Fibroblast of pulmonary artery (primary cell): Measurements from ENCODE around the gene ANKRD39.
A peak's percentile ranks its signal among the peaks of the same experiment; 100 is the strongest.
"Not testable (repeated sequence)": the region's sequence is repeated elsewhere in the genome, so short reads cannot be mapped to it uniquely, and the experiment has no call there.

ENCODE experiments used
- DNase-seq: peaks from one replicate; pipeline ENCODE4 v3.0.0-alpha.2; 2010; ENCODE audit warnings: low read depth
- H3K4me3 ChIP-seq: replicated peaks from 2 replicates; pipeline ENCODE4 v1.5.1; 2011; ENCODE audit warnings: low read depth, mild to moderate bottlenecking, control low read depth, low read length, moderate library complexity
- TF ChIP-seq, protein P1 (sequence below): IDR thresholded peaks from 2 replicates; pipeline ENCODE4 v1.5.1; 2011; ENCODE audit warnings: mild to moderate bottlenecking, control low read depth, low read length, inconsistent platforms; ENCODE audit errors: missing control alignments

The ANKRD39 gene

GRCh38 chr2:96866986-96867755, 9.4 kb upstream of the ANKRD39 start:
- DNase-seq = no peak
- TF ChIP-seq, protein P1, sequence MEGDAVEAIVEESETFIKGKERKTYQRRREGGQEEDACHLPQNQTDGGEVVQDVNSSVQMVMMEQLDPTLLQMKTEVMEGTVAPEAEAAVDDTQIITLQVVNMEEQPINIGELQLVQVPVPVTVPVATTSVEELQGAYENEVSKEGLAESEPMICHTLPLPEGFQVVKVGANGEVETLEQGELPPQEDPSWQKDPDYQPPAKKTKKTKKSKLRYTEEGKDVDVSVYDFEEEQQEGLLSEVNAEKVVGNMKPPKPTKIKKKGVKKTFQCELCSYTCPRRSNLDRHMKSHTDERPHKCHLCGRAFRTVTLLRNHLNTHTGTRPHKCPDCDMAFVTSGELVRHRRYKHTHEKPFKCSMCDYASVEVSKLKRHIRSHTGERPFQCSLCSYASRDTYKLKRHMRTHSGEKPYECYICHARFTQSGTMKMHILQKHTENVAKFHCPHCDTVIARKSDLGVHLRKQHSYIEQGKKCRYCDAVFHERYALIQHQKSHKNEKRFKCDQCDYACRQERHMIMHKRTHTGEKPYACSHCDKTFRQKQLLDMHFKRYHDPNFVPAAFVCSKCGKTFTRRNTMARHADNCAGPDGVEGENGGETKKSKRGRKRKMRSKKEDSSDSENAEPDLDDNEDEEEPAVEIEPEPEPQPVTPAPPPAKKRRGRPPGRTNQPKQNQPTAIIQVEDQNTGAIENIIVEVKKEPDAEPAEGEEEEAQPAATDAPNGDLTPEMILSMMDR = no peak
- peak overlapping the region; percentile 89 for H3K4me3 ChIP-seq

GRCh38 chr2:96866586-96866985, 8.8 kb upstream of the ANKRD39 start:
- peak overlapping the region; percentile 89 for H3K4me3 ChIP-seq
- TF ChIP-seq, protein P1 = no peak
- DNase-seq = no peak

GRCh38 chr2:96866149-96866548, 8.3 kb upstream of the ANKRD39 start:
- TF ChIP-seq, protein P1 = no peak
- H3K4me3 ChIP-seq = peak overlapping the region; percentile 89
- no peak for DNase-seq

- TF ChIP-seq, protein P1 = no peak
Measured at GRCh38 chr2:96865654-96866053, 7.8 kb upstream of the ANKRD39 start.

DNA sequence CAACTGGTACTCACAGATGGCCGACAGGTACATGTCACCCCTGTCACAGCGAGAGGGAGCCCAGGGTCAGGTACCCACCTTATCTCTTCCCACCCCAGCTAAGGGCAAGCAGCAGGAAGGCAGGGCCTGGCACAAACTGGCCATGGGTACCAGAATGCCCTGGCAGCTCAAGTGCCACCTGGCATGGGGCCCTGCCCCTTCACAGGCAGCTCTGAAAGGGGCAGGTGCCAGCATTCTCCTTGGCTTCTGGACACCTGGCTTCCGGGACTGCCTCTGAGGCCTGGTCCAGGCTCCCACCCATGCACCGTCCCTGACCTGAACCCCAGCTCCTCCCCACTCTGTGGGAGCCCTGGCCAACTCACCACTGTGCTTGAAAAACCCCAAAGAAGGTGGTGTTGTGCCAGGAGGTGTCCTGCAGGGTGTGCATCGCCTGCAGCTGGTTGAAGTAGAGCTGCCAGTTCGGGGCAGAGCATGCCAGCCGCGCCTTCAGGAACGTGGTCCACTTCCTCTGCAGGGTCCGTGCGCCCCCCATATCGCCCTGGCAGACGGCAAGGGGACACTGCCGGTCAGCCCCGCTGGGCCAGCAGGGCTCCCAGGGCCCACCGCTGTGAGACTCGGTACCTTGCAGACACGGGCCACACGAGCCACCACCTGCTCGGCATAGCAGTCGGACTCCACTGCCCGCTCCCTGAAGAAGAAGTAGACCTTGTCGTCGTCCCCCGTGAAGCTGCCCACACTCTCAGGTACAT, 6.7 kb upstream of the ANKRD39 start:
- TF ChIP-seq, protein P1 = no peak
- DNase-seq = no peak
- H3K4me3 ChIP-seq = no peak overlapping the region

More at GRCh38 chr2:96865654-96866053, 7.8 kb upstream of the ANKRD39 start:
- H3K4me3 ChIP-seq = no peak overlapping the region
- DNase-seq = no peak

DNA sequence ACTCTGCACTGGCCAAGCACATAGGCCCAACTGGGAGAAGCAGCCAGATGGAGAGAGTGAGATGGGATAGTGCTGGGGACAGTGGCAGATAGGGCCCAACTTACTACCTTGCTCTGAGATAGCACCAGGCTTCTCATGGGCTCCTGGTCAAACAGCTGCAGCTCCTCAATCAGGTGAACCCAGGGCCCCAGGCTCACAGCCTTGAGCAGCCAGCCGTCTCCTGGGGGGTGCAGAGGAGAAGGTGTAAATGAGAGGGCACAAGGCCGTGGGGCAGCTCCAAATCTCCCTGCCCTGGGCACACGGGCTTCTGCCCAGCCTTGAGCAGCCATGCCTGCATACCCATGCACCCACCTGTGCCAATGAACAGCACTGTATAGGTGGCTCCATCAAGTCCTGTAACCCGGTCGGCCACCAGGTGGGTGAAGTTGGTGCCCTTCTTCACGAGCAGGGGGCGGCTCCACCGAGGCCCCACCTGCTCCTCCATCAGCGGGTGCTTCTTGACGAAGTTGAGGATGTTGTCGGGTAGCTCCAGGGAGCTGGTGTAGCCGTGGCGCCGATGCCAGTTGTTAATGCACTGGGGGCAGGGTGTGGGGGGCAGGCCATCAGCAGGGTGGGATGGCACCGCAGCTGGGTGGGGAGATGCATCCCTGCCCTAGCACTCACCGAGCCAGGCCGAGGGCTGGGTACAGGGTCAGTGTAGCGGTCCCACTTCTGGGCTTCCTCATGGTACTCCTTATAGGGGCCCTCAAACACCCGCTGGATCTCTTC, 5.9 kb upstream of the ANKRD39 start:
- TF ChIP-seq, protein P1 = no peak
- H3K4me3 ChIP-seq = no peak overlapping the region
- DNase-seq = no peak

DNA sequence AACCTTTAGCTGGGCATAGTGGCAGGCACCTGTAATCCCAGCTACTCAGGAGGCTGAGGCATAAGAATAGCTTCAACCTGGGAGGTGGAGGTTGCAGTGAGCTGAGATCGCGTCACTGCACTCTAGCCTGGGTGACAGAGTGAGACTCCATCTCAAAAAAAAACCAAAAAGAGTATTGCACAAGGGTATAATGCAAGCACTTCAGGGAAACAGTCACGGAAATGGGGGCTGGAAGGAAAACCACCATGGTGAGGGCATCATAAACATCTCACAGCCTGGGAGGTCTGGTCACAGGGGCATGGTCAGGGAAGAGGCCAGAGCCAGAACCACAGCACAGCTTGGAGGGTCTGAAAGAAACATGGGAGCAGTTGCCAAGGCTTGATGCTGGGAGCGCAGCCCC, 5.2 kb upstream of the ANKRD39 start:
- DNase-seq, H3K4me3 ChIP-seq: not testable (repeated sequence)
